Endothelial cell of umbilical vein (primary cell): Measurements from ENCODE around the gene ANP32B. TPM values are rescaled to one million over a fixed set of nuclear protein-coding genes. Genes with fewer than 3 reads are reported as not detected.

Source experiments
- BruUV-seq: library from RNA; stranded (reverse); fragments of 400-500 nt; replicated peaks from 2 replicates; lab custom pipeline; 2021; lab: Mats Ljungman, UMichigan
- CTCF ChIA-PET: fragments of 300-600, 350-600 bp; sonication (Branson Sonifier 250); formaldehyde crosslinking; loops from one replicate; lab custom pipeline; 2021; ENCODE audit warnings: antibody characterized with exemption, inconsistent platforms; lab: Charles Lee
- POLR2A ChIA-PET: fragments of 300-600, 350-600 bp; sonication (Branson Sonifier 250); formaldehyde crosslinking; loops from one replicate; lab custom pipeline; 2021; ENCODE audit warnings: antibody characterized with exemption, inconsistent platforms; lab: Charles Lee
- DNase-seq: peaks from one replicate; pipeline ENCODE4 v3.0.0-alpha.2; 2011; ENCODE audit warnings: low read depth, low spot score
- FAIRE-seq: peaks from 2 replicates; lab custom pipeline; 2011; peaks lifted over from hg19 to GRCh38; lab: Jason Lieb, UNC
- H2AFZ ChIP-seq: 2 replicates; pipeline ENCODE4 v1.6.0; 2012; ENCODE audit warnings: low read depth, low read length, control low read depth, inconsistent platforms
- H3K27ac ChIP-seq: 2 replicates; pipeline ENCODE4 v1.5.1; 2011; ENCODE audit warnings: low read depth, mild to moderate bottlenecking, control low read depth, low read length, moderate library complexity; ENCODE audit not compliant: insufficient read depth
- H3K27me3 ChIP-seq, 2 experiments: 2 replicates each; pipeline versions ENCODE4 v1.6.0 to v1.6.1; 2011; ENCODE audit warnings: low read length in 2 of 2, mixed read lengths in 1 of 2; ENCODE audit not compliant: control insufficient read depth in 2 of 2, insufficient read depth in 2 of 2
- H3K36me3 ChIP-seq, 2 experiments: 2 replicates in 1 of 2; 3 replicates in 1 of 2; pipeline ENCODE4 v1.5.1; 2011; ENCODE audit warnings: low read length in 2 of 2, mild to moderate bottlenecking in 1 of 2, moderate library complexity in 1 of 2; ENCODE audit not compliant: control insufficient read depth in 2 of 2, insufficient read depth in 2 of 2; ENCODE audit errors: extremely low read depth in 1 of 2
- H3K4me1 ChIP-seq: 3 replicates; pipeline ENCODE4 v1.5.1; 2011; ENCODE audit warnings: mild to moderate bottlenecking, low read length; ENCODE audit not compliant: control insufficient read depth, insufficient read depth; ENCODE audit errors: extremely low read depth
- H3K4me2 ChIP-seq: 2 replicates; pipeline ENCODE4 v1.6.1; 2011; ENCODE audit warnings: low read length, control low read depth, mixed read lengths; ENCODE audit not compliant: insufficient read depth
- H3K4me3 ChIP-seq, 3 experiments: fragments of 200-600 bp in 1 of 3; sonication (generic), shearing (Covaris generic) in 1 of 3; replicated peaks in 1 of 3; 2 replicates each; pipeline ENCODE4 v1.5.1; 2011 to 2016; ENCODE audit warnings: control low read depth in 3 of 3, low read length in 3 of 3, mild to moderate bottlenecking in 2 of 3, inconsistent platforms in 1 of 3, low read depth in 1 of 3, moderate library complexity in 1 of 3; ENCODE audit not compliant: insufficient read depth in 1 of 3
- H3K79me2 ChIP-seq: 2 replicates; pipeline ENCODE4 v1.6.0; 2012; ENCODE audit warnings: low read length, inconsistent platforms; ENCODE audit not compliant: control insufficient read depth, insufficient read depth
- H3K9ac ChIP-seq: replicated peaks from 2 replicates; pipeline ENCODE3; 2011; ENCODE audit warnings: low read length, control low read depth; ENCODE audit not compliant: insufficient read depth; ENCODE audit errors: extremely low read depth
- H3K9me1 ChIP-seq: replicated peaks from 3 replicates; pipeline ENCODE4 v1.6.0; 2011; ENCODE audit warnings: mild to moderate bottlenecking, low read length; ENCODE audit not compliant: control insufficient read depth, insufficient read depth; ENCODE audit errors: extremely low read depth
- H3K9me3 ChIP-seq: replicated peaks from 2 replicates; pipeline ENCODE4 v1.5.1; 2012; ENCODE audit warnings: low read length, inconsistent platforms; ENCODE audit not compliant: control insufficient read depth, insufficient read depth
- H4K20me1 ChIP-seq: replicated peaks from 2 replicates; pipeline ENCODE3; 2011; ENCODE audit warnings: mild to moderate bottlenecking, low read length; ENCODE audit not compliant: control insufficient read depth, insufficient read depth; ENCODE audit errors: extremely low read depth
- EZH2 ChIP-seq: IDR thresholded peaks from 2 replicates; pipeline ENCODE4 v1.6.1; 2012; ENCODE audit warnings: borderline replicate concordance, low read depth, mild to moderate bottlenecking, moderate library complexity, low read length, inconsistent platforms; ENCODE audit not compliant: severe bottlenecking
- FOS ChIP-seq: IDR thresholded peaks from 2 replicates; pipeline ENCODE4 v1.6.1; 2011; ENCODE audit warnings: mild to moderate bottlenecking, low read length, moderate library complexity, borderline replicate concordance; ENCODE audit not compliant: insufficient read depth
- GATA2 ChIP-seq: IDR thresholded peaks from 2 replicates; pipeline ENCODE4 v1.7.0; 2011; ENCODE audit warnings: low read depth, mild to moderate bottlenecking, moderate library complexity, mixed read lengths, low read length; ENCODE audit not compliant: insufficient read length, insufficient read depth
- JUN ChIP-seq: IDR thresholded peaks from 2 replicates; pipeline ENCODE4 v1.6.1; 2011; ENCODE audit warnings: borderline replicate concordance, low read depth; ENCODE audit not compliant: insufficient read length, insufficient read depth
- MYC ChIP-seq: IDR thresholded peaks from one replicate; pipeline ENCODE4 v1.6.1; 2011; ENCODE audit warnings: mild to moderate bottlenecking, low read depth, low read length
- POLR2A ChIP-seq: IDR thresholded peaks from 2 replicates; pipeline ENCODE4 v1.6.1; 2012; ENCODE audit warnings: low read depth, mild to moderate bottlenecking, control low read depth, low read length
- POLR2AphosphoS5 ChIP-seq: IDR thresholded peaks from 2 replicates; pipeline ENCODE4 v1.6.1; 2012; ENCODE audit warnings: low read depth, mild to moderate bottlenecking, control low read depth, low read length, moderate library complexity; ENCODE audit not compliant: insufficient read depth
- dilution Hi-C: fragments of 300-500 bp; cut with MboI; formaldehyde crosslinking; loops from one replicate; pipeline ENCODE4 v1.15.0; 2019; ENCODE audit warnings: low sequenced_read_pairs; ENCODE audit not compliant: extremely low pct_ligation_motif_present
- intact Hi-C: fragments of 100-400 bp; cut with micrococcal nuclease; formaldehyde crosslinking; loops from one replicate; pipeline ENCODE4 v1.10.0; 2022
- polyA plus RNA-seq, 4 experiments: library from polyadenylated mRNA; depleted of rRNA in 3 of 4; stranded (reverse) in 3 of 4; unstranded in 1 of 4; fragments of >200 nt; gene quantifications; 2 replicates each; pipeline versions ENCODE4 v1.2.1 to v1.2.3, GENCODE V29; 2011 to 2012; ENCODE audit warnings: missing spikeins in 1 of 4
- total RNA-seq: library from RNA; stranded (reverse); gene quantifications from 2 replicates; pipeline ENCODE4 v1.2.3, GENCODE V29; 2021
- TF ChIP-seq, protein P1 (sequence below), 2 donors: IDR thresholded peaks; 1 replicate in 1 of 2; 2 replicates in 1 of 2; pipeline ENCODE4 v1.5.1; 2011; ENCODE audit warnings: low read length in 2 of 2, mild to moderate bottlenecking in 2 of 2, moderate library complexity in 2 of 2, control low read depth in 1 of 2, inconsistent platforms in 1 of 2, low read depth in 1 of 2; ENCODE audit not compliant: insufficient read depth in 1 of 2; ENCODE audit errors: extremely low read depth in 1 of 2
- TF ChIP-seq, protein P2 (sequence below): IDR thresholded peaks from 2 replicates; pipeline ENCODE4 v1.6.1; 2011; ENCODE audit not compliant: insufficient read depth, insufficient read length

Gene ANP32B
- total and polyA plus RNA-seq, 2 donors (not counting 3 experiments of a cell fraction or from before 2014, with no cell fraction given) = 13.9 to 173 TPM

DNA sequence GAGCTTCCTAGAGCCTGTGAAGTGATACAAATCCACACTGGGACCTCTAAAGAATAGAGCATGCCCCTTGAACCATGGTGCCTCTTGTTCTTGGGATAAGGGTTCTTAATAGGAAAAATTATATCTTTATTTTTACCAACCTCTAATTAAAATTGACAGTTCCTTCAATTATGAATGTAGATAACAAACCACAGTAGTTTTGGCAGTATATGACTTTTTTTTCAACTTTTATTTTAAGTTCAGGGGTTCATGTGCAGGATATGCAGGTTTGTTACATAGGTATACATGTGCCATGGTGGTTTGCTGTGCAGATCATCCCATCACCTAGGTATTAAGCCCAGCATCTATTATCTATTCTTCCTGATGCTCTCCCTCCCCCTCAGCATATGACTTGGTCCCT lies 46.1 kb upstream of the ANP32B start:
- DNase-seq = no peak
- H3K27ac ChIP-seq = no peak overlapping the region
- H3K9ac ChIP-seq = no peak overlapping the region
- BruUV-seq = no TSS peak
- peaks cover 39 to 70% of the 10 kb centered on the region in 2 experiments for H3K27me3 ChIP-seq
- TF ChIP-seq GATA2 (no peak), EZH2 (no peak), FOS (no peak), POLR2AphosphoS5 (no peak), MYC (no peak), POLR2A (no peak), JUN (no peak)
- TF ChIP-seq, protein P1, sequence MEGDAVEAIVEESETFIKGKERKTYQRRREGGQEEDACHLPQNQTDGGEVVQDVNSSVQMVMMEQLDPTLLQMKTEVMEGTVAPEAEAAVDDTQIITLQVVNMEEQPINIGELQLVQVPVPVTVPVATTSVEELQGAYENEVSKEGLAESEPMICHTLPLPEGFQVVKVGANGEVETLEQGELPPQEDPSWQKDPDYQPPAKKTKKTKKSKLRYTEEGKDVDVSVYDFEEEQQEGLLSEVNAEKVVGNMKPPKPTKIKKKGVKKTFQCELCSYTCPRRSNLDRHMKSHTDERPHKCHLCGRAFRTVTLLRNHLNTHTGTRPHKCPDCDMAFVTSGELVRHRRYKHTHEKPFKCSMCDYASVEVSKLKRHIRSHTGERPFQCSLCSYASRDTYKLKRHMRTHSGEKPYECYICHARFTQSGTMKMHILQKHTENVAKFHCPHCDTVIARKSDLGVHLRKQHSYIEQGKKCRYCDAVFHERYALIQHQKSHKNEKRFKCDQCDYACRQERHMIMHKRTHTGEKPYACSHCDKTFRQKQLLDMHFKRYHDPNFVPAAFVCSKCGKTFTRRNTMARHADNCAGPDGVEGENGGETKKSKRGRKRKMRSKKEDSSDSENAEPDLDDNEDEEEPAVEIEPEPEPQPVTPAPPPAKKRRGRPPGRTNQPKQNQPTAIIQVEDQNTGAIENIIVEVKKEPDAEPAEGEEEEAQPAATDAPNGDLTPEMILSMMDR (IDR thresholded peaks at IDR 0.05; ENCODE audit: extremely low read depth in 1 of 2, insufficient read depth in 1 of 2, low read depth in 1 of 2, low read length in 2 of 2) = no peak
- TF ChIP-seq, protein P2, sequence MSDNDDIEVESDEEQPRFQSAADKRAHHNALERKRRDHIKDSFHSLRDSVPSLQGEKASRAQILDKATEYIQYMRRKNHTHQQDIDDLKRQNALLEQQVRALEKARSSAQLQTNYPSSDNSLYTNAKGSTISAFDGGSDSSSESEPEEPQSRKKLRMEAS = no peak
- POLR2A ChIA-PET = no interaction called here
- no peak overlapping the region for H2AFZ ChIP-seq
- H3K4me1 ChIP-seq = no peaks in the 10 kb centered on the region
- H3K79me2 ChIP-seq = no peaks in the 10 kb centered on the region
- H3K4me2 ChIP-seq = no peak overlapping the region
- H4K20me1 ChIP-seq = no peaks in the 10 kb centered on the region
- CTCF ChIA-PET = no interaction called here
- H3K9me1 ChIP-seq = no peaks in the 10 kb centered on the region
- dilution Hi-C loops = no loop called here
- H3K36me3 ChIP-seq = no peaks in the 10 kb centered on the region
- no peak for FAIRE-seq
- H3K4me3 ChIP-seq = no peak overlapping the region
- intact Hi-C loops = loop anchor here (5.0 kb wide), 1 partner anchor 35 kb away; no protein-coding TSS in a partner anchor
- no peaks in the 10 kb centered on the region for H3K9me3 ChIP-seq
